Measurements from ENCODE around the gene PANK1. TPM values are rescaled to one million over a fixed set of nuclear protein-coding genes. Genes with fewer than 3 reads are reported as not detected.

PANK1 gene
- total and polyA plus RNA-seq, 2 of the 4 experiments (the other 2 are of a cell fraction): 3.0 to 8.8 TPM

DNA sequence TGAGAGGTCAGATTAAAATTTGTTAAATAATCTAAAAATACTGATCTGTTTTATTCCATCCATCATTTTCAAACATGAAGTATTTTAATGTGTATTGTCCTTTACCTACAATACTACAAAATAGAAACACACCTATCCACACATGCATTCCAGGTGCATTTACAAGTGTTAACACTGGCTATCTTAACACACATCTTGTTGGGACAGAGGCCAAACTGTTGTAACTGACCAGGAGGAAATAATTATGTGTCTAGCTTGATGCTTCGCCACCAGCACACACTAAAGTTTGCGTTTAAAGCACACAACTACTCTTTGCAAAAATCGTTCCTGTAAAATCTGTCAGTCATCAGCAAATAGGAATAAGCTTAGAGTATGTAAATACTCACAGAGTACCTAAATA, 2.8 kb downstream of the PANK1 start:
- Histone ChIP-seq H4K5ac (ENCODE audit: low read depth, low read length) (no peak overlapping the region), H3K27me3 (ENCODE audit: control insufficient read depth, insufficient read depth, low read length) (no peaks in the 10 kb centered on the region), H2BK120ac (ENCODE audit: low read depth, low read length) (no peak overlapping the region), H3K9me3 (ENCODE audit: control insufficient read depth, insufficient read depth, low read length) (no peaks in the 10 kb centered on the region), H3K79me1 (ENCODE audit: low read depth in 1 of 2, low read length in 2 of 2) (peaks cover 25 to 29% of the 10 kb centered on the region in 2 experiments), H3K56ac (ENCODE audit: extremely low read depth, insufficient read depth, low read length) (no peak overlapping the region), H2AK5ac (ENCODE audit: low read depth, low read length) (no peak overlapping the region), H3K9me1 (ENCODE audit: insufficient read depth, low read length) (no peaks in the 10 kb centered on the region), H3K9ac (ENCODE audit: low read depth, low read length) (no peak overlapping the region), H3K4me2 (ENCODE audit: low read depth, low read length) (no peak overlapping the region), H2BK15ac (ENCODE audit: low read depth, low read length) (no peak overlapping the region), H3K27ac (ENCODE audit: insufficient read depth, low read length) (no peak overlapping the region), H2AK9ac (replicated peaks; ENCODE audit: low read depth, low read length, poor library complexity) (no peak overlapping the region), H3K4me3 (ENCODE audit: insufficient read depth, low read depth, low read length) (no peak overlapping the region), H4K91ac (ENCODE audit: insufficient read depth, low read depth, low read length) (no peak overlapping the region), H2AFZ (replicated peaks; ENCODE audit: low read length, poor library complexity) (no peak overlapping the region), H3K4ac (ENCODE audit: low read depth, low read length) (no peak overlapping the region), H3K23ac (ENCODE audit: low read depth, low read length) (no peak overlapping the region), H3K14ac (replicated peaks; ENCODE audit: low read depth, low read length) (no peak overlapping the region), H4K8ac (ENCODE audit: low read depth in 2 of 2, low read length in 2 of 2) (no peak overlapping the region), H3K4me1 (ENCODE audit: control insufficient read depth, insufficient read depth, low read length) (peaks cover 2% of the 10 kb centered on the region; the same call in 1 of the 2 replicates), H3K18ac (ENCODE audit: low read depth, low read length) (no peak overlapping the region), H2BK5ac (ENCODE audit: low read depth, low read length, poor library complexity, severe bottlenecking) (no peak overlapping the region), H4K20me1 (ENCODE audit: insufficient read depth, low read length) (no peaks in the 10 kb centered on the region; the same call in 1 of the 2 replicates), H3K36me3 (ENCODE audit: control insufficient read depth, insufficient read depth, low read length) (no peaks in the 10 kb centered on the region), H2BK20ac (ENCODE audit: low read depth, low read length) (no peak overlapping the region)
- in situ Hi-C loops (cut with MboI; ENCODE audit: low sequenced_read_pairs) (no loop called here), dilution Hi-C loops (cut with HindIII; ENCODE audit: low sequenced_read_pairs, unreplicated experiment) (no loop called here), intact Hi-C loops (cut with micrococcal nuclease) (no loop called here)
- CTCF ChIA-PET: no interaction called here
- POLR2A ChIA-PET (ENCODE audit: unreplicated experiment): no interaction called here
- no peak for TF ChIP-seq RAD21 (IDR thresholded peaks at IDR 0.05; ENCODE audit: low read length)
- TF ChIP-seq, protein P1, sequence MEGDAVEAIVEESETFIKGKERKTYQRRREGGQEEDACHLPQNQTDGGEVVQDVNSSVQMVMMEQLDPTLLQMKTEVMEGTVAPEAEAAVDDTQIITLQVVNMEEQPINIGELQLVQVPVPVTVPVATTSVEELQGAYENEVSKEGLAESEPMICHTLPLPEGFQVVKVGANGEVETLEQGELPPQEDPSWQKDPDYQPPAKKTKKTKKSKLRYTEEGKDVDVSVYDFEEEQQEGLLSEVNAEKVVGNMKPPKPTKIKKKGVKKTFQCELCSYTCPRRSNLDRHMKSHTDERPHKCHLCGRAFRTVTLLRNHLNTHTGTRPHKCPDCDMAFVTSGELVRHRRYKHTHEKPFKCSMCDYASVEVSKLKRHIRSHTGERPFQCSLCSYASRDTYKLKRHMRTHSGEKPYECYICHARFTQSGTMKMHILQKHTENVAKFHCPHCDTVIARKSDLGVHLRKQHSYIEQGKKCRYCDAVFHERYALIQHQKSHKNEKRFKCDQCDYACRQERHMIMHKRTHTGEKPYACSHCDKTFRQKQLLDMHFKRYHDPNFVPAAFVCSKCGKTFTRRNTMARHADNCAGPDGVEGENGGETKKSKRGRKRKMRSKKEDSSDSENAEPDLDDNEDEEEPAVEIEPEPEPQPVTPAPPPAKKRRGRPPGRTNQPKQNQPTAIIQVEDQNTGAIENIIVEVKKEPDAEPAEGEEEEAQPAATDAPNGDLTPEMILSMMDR (conservative IDR thresholded peaks at IDR 0.05; ENCODE audit: low read depth, low read length): no peak
- no peak for TF ChIP-seq MAZ (IDR thresholded peaks at IDR 0.05; ENCODE audit: borderline replicate concordance, low read depth, low read length)
- TF ChIP-seq RFX5 (IDR thresholded peaks at IDR 0.05; ENCODE audit: low read depth, low read length): no peak
- no peak for TF ChIP-seq BHLHE40 (IDR thresholded peaks at IDR 0.05; ENCODE audit: low read depth, low read length)
- no peak for TF ChIP-seq MAFK (IDR thresholded peaks at IDR 0.05; ENCODE audit: low read depth, low read length)
- TF ChIP-seq, protein P2, sequence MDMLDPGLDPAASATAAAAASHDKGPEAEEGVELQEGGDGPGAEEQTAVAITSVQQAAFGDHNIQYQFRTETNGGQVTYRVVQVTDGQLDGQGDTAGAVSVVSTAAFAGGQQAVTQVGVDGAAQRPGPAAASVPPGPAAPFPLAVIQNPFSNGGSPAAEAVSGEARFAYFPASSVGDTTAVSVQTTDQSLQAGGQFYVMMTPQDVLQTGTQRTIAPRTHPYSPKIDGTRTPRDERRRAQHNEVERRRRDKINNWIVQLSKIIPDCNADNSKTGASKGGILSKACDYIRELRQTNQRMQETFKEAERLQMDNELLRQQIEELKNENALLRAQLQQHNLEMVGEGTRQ (IDR thresholded peaks at IDR 0.05; ENCODE audit: low read depth, low read length): no peak
- no peak for DNase-seq
- BruUV-seq (replicated peaks): no TSS peak
- ATAC-seq (ENCODE audit: low read depth): no peak
- WGBS, 2 experiments (ENCODE audit: extremely low coverage in 2 of 2, insufficient read length in 1 of 2): no CpG with 5 or more reads among the region's 3 CpGs

Data from IMR-90 (cell line).